ENCODE data around the gene TBC1D5.

Gene TBC1D5

GRCh38 chr3:17749705-17750293 lies 7.4 kb upstream of the TBC1D5 start:
- H3K79me2 ChIP-seq (ENCODE audit: insufficient read depth, low read depth), result no peaks in the 10 kb centered on the region
- H3K4me2 ChIP-seq, result peak overlapping the region; percentile 63
- no peaks in the 10 kb centered on the region for H3K27me3 ChIP-seq (ENCODE audit: insufficient read depth, low read depth)
- no peaks in the 10 kb centered on the region for H4K20me1 ChIP-seq (ENCODE audit: insufficient read depth)
- H3K4me3 ChIP-seq (IDR thresholded peaks at IDR 0.05; ENCODE audit: insufficient read depth, low read depth, low read length), result no peak overlapping the region
- H3K36me3 ChIP-seq (ENCODE audit: insufficient read depth), result no peaks in the 10 kb centered on the region
- peak overlapping the region; percentile 52 for H2AFZ ChIP-seq (ENCODE audit: low read depth)
- H3K4me1 ChIP-seq (ENCODE audit: low read depth, poor library complexity, severe bottlenecking), result peaks cover 35% of the 10 kb centered on the region
- no peak overlapping the region for H3K9ac ChIP-seq
- H3K27ac ChIP-seq, result no peak overlapping the region
- no peak for TF ChIP-seq CTCF (conservative IDR thresholded peaks at IDR 0.05; ENCODE audit: low read depth, low read length)

GRCh38 chr3:17749281-17749680 lies 6.8 kb upstream of the TBC1D5 start:
- Histone ChIP-seq H3K36me3 (ENCODE audit: insufficient read depth) (no peaks in the 10 kb centered on the region), H2AFZ (ENCODE audit: low read depth) (peak overlapping the region; percentile 52), H3K27ac (no peak overlapping the region), H3K4me1 (ENCODE audit: low read depth, poor library complexity, severe bottlenecking) (peaks cover 35% of the 10 kb centered on the region), H3K27me3 (ENCODE audit: insufficient read depth, low read depth) (no peaks in the 10 kb centered on the region), H3K79me2 (ENCODE audit: insufficient read depth, low read depth) (no peaks in the 10 kb centered on the region), H4K20me1 (ENCODE audit: insufficient read depth) (no peaks in the 10 kb centered on the region), H3K4me2 (peak overlapping the region; percentile 63), H3K4me3 (IDR thresholded peaks at IDR 0.05; ENCODE audit: insufficient read depth, low read depth, low read length) (no peak overlapping the region), H3K9ac (no peak overlapping the region)
- TF ChIP-seq CTCF (conservative IDR thresholded peaks at IDR 0.05; ENCODE audit: low read depth, low read length), result no peak

- no peaks in the 10 kb centered on the region for H4K20me1 ChIP-seq (ENCODE audit: insufficient read depth)
- peak overlapping the region; percentile 10; the same call in 1 of the 2 replicates for H3K27ac ChIP-seq
- H2AFZ ChIP-seq (ENCODE audit: low read depth), result no peak overlapping the region
- peaks cover 43% of the 10 kb centered on the region for H3K4me1 ChIP-seq (ENCODE audit: low read depth, poor library complexity, severe bottlenecking)
- H3K36me3 ChIP-seq (ENCODE audit: insufficient read depth), result no peaks in the 10 kb centered on the region
- H3K79me2 ChIP-seq (ENCODE audit: insufficient read depth, low read depth), result no peaks in the 10 kb centered on the region
- H3K4me3 ChIP-seq (IDR thresholded peaks at IDR 0.05; ENCODE audit: insufficient read depth, low read depth, low read length), result no peak overlapping the region
- no peak overlapping the region for H3K9ac ChIP-seq
- no peak for TF ChIP-seq CTCF (conservative IDR thresholded peaks at IDR 0.05; ENCODE audit: low read depth, low read length)
- peak overlapping the region; percentile 41 for H3K4me2 ChIP-seq
- H3K27me3 ChIP-seq (ENCODE audit: insufficient read depth, low read depth), result no peaks in the 10 kb centered on the region
Measured at GRCh38 chr3:17747890-17748247, 5.4 kb upstream of the TBC1D5 start.

DNA sequence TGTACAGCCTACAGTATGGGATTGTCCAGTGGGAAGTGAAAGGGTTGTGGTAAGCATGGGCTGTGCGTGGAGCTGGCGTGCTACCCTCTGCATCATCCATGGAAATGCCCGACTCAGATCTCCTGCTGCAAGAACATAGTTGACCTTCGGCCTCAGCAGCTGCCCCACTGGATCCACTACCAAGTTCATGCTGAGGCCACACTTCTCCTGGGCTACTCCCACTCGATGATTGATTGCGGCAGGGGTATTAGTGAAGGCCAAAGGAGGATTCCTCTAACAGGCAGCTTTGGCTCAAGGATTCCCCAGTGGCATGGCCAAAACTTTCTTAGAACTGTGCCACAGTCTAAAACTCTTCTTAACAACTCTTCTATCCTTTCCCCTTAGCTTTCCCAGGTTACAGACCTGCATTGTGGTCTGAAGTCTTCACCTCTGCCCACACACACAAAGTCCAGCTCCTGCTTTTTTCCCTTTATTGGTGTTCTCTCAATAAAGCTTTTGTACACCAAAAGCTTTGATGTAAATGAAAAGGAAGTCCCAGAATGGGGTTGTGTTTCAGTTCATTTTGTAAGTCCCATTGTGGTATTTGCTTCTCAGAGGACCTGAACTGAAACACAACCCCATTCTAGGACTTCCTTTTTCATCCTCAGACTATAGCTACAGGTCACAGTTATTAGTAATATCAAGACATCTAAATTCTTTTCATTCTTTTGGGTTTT lies 4.9 kb upstream of the TBC1D5 start:
- Histone ChIP-seq H3K79me2 (ENCODE audit: insufficient read depth, low read depth) (no peaks in the 10 kb centered on the region), H3K36me3 (ENCODE audit: insufficient read depth) (no peaks in the 10 kb centered on the region), H2AFZ (ENCODE audit: low read depth) (no peak overlapping the region), H3K27ac (peak overlapping the region; percentile 10; the same call in 1 of the 2 replicates), H3K4me3 (IDR thresholded peaks at IDR 0.05; ENCODE audit: insufficient read depth, low read depth, low read length) (no peak overlapping the region), H3K27me3 (ENCODE audit: insufficient read depth, low read depth) (no peaks in the 10 kb centered on the region), H3K4me1 (ENCODE audit: low read depth, poor library complexity, severe bottlenecking) (peaks cover 43% of the 10 kb centered on the region), H3K9ac (no peak overlapping the region), H4K20me1 (ENCODE audit: insufficient read depth) (no peaks in the 10 kb centered on the region), H3K4me2 (peak overlapping the region; percentile 41)
- TF ChIP-seq CTCF (conservative IDR thresholded peaks at IDR 0.05; ENCODE audit: low read depth, low read length), result no peak
